A549 (cell line): ENCODE data around the gene PIM1.

Experiments used
- CTCF ChIP-seq: fragments of >200 bp; sonication (Bioruptor Twin); formaldehyde crosslinking; IDR thresholded peaks from 3 replicates; pipeline ENCODE4 v1.5.1; 2016
- EP300 ChIP-seq, 2 experiments: fragments of >200 bp; sonication (Bioruptor Twin); formaldehyde crosslinking; IDR thresholded peaks; 2 replicates in 1 of 2; 3 replicates in 1 of 2; pipeline ENCODE4 v1.6.1; 2016 to 2017
- NFE2L2 ChIP-seq: fragments of 150-350 bp; conservative IDR thresholded peaks from 2 replicates; pipeline ENCODE4 v1.6.1; 2014; ENCODE audit warnings: low read length
- RCOR1 ChIP-seq: fragments of 150-350 bp; IDR thresholded peaks from 2 replicates; pipeline ENCODE4 v1.6.1; 2014; ENCODE audit warnings: antibody characterized with exemption, low read length, low read depth
- TF ChIP-seq, protein P1 (sequence below): fragments of 450-650 bp; IDR thresholded peaks from 2 replicates; pipeline ENCODE4 v1.6.1; 2014; ENCODE audit warnings: antibody characterized with exemption

DNA sequence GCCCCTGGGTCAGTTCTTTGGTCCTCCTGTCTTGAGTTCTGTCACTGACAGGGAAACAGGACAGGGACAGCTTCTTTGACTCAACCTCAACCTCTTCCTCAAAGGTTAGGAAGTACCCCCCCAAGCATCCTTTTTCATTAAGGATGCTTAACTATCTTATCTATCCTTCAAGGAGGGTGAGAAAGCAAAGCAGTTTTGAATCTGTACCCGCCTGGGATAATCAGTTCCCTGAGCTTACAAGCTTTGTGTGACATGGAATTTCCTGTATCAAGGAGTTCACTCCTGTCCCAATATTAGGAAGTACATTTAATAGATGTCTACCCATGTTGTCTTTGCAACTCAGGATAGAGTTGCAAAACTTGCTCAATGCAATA lies 31.1 kb upstream of the PIM1 start:
- TF ChIP-seq NFE2L2 = no peak
- TF ChIP-seq, protein P1, sequence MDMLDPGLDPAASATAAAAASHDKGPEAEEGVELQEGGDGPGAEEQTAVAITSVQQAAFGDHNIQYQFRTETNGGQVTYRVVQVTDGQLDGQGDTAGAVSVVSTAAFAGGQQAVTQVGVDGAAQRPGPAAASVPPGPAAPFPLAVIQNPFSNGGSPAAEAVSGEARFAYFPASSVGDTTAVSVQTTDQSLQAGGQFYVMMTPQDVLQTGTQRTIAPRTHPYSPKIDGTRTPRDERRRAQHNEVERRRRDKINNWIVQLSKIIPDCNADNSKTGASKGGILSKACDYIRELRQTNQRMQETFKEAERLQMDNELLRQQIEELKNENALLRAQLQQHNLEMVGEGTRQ = no peak
- TF ChIP-seq EP300 (IDR thresholded peaks at IDR 0.05) = no peak
- TF ChIP-seq RCOR1 = no peak
- TF ChIP-seq CTCF = no peak
